IPS-15b (cell line): ENCODE data around the gene DECR2.

Experiments used
- H3K27me3 ChIP-seq: one replicate; pipeline ENCODE4 v1.6.1; 2013; ENCODE audit warnings: low read length; ENCODE audit not compliant: control insufficient read depth, insufficient read depth
- H3K36me3 ChIP-seq: one replicate; pipeline ENCODE4 v1.6.1; 2013; ENCODE audit warnings: low read length; ENCODE audit not compliant: control insufficient read depth, insufficient read depth
- H3K4me1 ChIP-seq: one replicate; pipeline ENCODE4 v1.6.1; 2013; ENCODE audit warnings: mild to moderate bottlenecking, low read length; ENCODE audit not compliant: control insufficient read depth, insufficient read depth
- H3K4me3 ChIP-seq: one replicate; pipeline ENCODE4 v1.5.1; 2013; ENCODE audit warnings: low read depth, low read length
- H3K9ac ChIP-seq: one replicate; pipeline ENCODE4 v1.6.1; 2013; ENCODE audit warnings: low read depth, mild to moderate bottlenecking, low read length
- H3K9me3 ChIP-seq: one replicate; pipeline ENCODE4 v1.6.1; 2013; ENCODE audit warnings: mild to moderate bottlenecking, low read length; ENCODE audit not compliant: control insufficient read depth, insufficient read depth

Gene DECR2

DNA sequence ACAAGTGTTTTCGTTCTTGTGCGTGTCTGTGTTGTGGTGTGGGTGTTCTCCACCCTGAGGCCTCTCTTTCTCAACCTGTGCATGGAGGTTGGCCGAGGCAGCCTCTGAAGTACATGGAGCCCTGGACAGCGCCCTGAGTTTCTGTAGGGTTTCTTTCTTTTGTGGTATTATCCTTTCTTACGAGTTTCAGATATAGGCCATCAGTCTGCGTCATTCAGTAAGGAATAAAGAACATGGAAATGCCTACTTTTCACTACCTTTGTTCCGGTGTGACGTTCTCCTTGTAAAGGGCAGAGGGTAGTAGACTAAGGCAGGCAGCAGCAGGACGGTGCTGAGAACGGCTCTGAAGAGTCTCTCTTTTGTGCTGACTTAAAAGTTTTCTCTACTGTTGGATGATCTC lies 42.3 kb downstream of the DECR2 start:
- Histone ChIP-seq H3K27me3 (no peaks in the 10 kb centered on the region), H3K9ac (no peak overlapping the region), H3K4me1 (no peaks in the 10 kb centered on the region), H3K9me3 (no peaks in the 10 kb centered on the region), H3K36me3 (no peaks in the 10 kb centered on the region), H3K4me3 (no peak overlapping the region)

DNA sequence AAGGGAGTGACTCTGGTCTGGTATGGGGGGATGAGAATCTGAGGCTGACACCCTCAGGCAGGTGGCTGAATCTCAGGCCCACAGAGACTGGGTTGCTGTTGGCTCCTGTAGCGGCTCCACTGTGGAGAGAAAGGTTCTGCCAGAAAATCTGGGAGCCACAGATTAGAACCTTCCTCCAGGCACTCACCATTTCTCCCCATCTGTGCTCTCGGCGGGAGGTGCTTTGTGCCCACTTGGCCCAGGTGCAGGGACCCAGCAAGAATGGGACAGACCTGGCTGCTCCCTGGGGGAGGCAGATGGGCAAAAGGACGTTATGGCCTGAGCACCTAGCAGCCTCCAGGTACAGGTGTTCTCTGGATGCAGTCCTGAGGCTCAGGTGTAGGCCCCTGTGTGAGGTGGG lies 43.9 kb downstream of the DECR2 start:
- no peak overlapping the region for H3K9ac ChIP-seq
- H3K4me1 ChIP-seq = no peaks in the 10 kb centered on the region
- no peaks in the 10 kb centered on the region for H3K27me3 ChIP-seq
- no peak overlapping the region for H3K4me3 ChIP-seq
- H3K36me3 ChIP-seq = no peaks in the 10 kb centered on the region
- no peaks in the 10 kb centered on the region for H3K9me3 ChIP-seq

DNA sequence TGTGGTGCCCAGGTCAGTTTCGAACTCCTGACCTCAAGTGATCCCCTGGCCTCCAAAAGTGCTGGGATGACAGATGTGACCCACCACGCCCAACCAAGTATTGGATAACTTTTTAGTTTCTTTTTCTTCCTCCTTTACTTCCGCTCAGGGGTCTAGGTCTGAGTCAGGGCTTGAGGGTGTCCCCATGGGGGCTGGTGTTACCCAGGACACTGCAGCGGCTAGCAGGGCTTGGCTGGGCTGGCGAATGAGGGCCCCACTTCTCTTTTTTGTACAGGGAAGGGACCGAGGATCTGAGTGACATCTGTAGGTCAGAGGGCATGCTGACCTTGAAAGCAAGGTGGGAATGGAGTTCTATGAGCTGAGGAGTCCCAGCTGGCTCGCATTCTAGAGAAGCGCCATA lies 48.7 kb downstream of the DECR2 start:
- no peaks in the 10 kb centered on the region for H3K36me3 ChIP-seq
- H3K4me3 ChIP-seq = no peak overlapping the region
- H3K9ac ChIP-seq = no peak overlapping the region
- H3K9me3 ChIP-seq = no peaks in the 10 kb centered on the region
- H3K4me1 ChIP-seq = no peaks in the 10 kb centered on the region
- H3K27me3 ChIP-seq = no peaks in the 10 kb centered on the region

DNA sequence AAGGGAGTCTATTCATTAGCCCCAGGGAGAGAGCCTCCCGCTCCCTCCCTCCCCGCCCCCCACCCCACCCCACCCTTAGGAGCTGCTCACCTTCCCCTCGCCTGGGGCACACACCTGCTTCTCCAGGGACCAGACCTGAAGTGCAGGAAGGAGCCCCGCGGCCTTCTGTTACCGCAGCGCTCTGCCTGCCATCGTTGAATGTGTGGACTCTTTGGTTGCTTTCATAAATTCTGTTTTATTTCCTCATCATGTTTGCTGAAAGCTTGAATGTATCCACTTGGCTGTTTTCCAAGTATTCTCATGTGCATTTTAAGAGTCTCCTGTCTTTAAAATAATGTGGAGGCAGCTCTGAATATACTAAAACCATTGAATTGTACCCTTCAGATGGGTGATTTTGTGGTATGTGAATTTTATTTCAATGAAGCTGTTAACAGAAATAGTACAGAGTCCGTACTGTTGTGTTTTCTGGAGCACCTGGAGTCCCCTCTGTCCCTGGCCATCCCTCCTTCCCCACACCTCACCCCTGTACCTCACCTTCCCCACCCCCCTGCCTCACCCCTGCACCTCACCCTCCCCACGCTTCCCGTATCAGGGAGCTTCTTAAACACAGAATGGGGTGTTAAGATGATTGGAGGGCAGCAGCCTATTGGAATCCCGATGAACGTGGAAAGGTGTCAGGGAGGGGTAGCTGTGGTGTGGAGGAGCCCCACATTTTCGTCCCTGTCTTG lies 49.3 kb downstream of the DECR2 start:
- Histone ChIP-seq H3K9me3 (no peaks in the 10 kb centered on the region), H3K4me3 (no peak overlapping the region), H3K36me3 (no peaks in the 10 kb centered on the region), H3K27me3 (no peaks in the 10 kb centered on the region), H3K9ac (peak overlapping the region; percentile 32), H3K4me1 (no peaks in the 10 kb centered on the region)

DNA sequence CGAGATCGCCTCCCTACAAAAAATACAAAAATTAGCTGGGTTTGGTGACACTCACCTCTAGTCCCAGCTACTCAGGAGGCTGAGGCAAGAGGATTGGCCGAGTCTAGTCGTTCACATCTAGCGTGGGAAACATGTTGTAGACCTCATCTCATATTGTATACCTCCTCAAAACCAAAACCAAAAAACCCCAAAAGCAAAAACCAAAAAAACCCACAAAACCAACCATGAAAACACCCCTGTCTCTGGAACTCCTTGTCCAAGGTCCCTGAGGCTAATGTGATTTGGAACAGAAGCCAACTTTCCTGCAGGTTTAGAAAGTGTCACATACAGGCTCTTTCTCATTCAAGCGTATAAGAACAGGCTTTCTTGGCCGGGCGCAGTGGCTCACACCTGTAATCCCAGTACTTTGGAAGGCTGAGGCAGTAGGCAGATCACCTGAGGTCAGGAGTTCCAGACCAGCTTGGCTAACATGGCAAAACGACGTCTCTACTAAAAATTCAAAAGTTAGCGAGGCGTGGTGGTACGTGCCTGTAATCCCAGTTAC lies 52.8 kb downstream of the DECR2 start:
- H3K4me3 ChIP-seq = no peak overlapping the region
- H3K4me1 ChIP-seq = no peaks in the 10 kb centered on the region
- H3K27me3 ChIP-seq = no peaks in the 10 kb centered on the region
- no peak overlapping the region for H3K9ac ChIP-seq
- H3K36me3 ChIP-seq = no peaks in the 10 kb centered on the region
- no peaks in the 10 kb centered on the region for H3K9me3 ChIP-seq

DNA sequence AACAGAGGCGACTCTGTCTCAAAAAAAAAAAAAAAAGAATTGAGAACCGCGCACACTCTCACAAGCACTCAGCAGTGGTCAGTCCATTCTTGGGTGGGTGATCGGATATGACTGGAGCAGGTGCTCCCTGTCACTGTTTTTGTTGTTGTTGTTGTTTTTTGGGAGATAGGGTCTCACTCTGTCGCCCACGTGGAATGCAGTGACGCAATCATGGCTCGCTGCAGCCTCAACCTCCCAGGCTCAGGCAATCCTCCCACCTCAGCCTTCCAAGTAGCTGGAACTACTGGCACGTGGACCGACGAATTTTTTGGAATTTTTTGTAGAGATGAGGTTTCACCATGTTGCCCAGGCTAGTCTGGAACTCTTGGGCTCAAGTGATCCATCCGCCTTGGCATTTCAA lies 53.8 kb downstream of the DECR2 start:
- H3K9me3 ChIP-seq = no peaks in the 10 kb centered on the region
- no peak overlapping the region for H3K4me3 ChIP-seq
- no peaks in the 10 kb centered on the region for H3K4me1 ChIP-seq
- no peaks in the 10 kb centered on the region for H3K27me3 ChIP-seq
- H3K36me3 ChIP-seq = no peaks in the 10 kb centered on the region
- no peak overlapping the region for H3K9ac ChIP-seq

DNA sequence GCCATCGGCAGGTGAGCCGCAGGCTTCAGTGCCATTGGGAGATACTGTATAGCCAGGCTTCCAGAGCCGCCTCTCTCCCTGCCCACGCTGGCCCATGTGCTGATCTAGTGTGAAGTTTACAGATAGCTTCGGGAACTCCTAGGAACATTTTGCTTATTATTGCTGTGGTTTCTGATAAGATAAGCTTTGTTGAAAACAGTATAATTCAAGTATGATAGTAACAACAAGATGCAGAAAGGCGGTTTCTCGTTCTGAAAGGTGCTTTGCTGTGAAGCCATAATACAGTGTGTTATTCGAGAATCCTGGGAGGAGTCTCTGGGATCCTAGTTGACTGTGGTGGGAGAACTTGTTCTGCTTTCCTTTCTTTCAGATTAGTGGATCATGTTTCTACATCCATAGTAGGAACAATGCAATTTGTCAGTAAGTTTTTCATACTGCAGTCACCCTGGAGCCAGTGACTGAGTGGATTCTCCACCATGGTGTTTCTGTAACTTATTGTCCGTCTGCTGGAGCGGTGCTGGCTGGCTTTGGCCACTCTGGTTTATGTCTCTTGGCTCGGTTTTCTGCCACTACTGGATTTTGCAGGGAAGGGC lies 55.3 kb downstream of the DECR2 start:
- no peak overlapping the region for H3K9ac ChIP-seq
- H3K4me3 ChIP-seq = no peak overlapping the region

DNA sequence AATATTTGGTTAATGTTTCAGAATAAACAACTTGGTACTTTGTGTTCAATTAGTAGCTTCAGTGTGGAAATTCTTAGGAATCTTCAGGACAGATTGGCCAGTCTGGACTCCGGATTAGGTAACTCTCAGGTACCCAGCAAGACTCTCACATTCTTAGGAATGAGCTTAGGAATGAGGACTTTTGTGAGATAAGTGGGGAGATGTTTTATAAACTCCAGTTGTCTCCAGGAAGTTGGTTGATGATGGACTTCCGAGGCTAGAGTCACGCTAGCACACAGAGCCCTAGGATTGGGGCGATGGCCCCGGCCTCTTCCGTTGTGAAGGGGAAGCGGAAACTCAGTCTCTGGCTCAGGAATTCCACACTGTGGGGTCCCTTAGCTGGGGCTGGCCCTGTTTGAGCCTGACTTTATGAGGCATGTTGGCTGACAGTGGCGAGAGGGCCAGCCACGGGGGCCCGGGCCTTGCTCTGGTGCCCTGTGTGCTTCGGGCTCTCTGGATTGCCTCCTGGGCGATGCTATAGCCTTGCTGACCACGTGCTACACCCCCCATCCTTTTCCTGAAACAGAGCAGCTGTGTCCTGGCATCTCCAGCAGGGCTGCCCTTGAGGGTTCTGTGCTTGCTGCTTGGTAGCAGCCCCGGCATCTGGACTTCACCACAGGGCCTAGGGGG lies 56.2 kb downstream of the DECR2 start:
- Histone ChIP-seq H3K9ac (no peak overlapping the region), H3K4me1 (no peaks in the 10 kb centered on the region), H3K4me3 (no peak overlapping the region), H3K27me3 (no peaks in the 10 kb centered on the region), H3K36me3 (no peaks in the 10 kb centered on the region), H3K9me3 (no peaks in the 10 kb centered on the region)

More for the DNA sequence above, 55.3 kb downstream of the DECR2 start:
- H3K27me3 ChIP-seq = no peaks in the 10 kb centered on the region
- H3K36me3 ChIP-seq = no peaks in the 10 kb centered on the region
- no peaks in the 10 kb centered on the region for H3K4me1 ChIP-seq
- no peaks in the 10 kb centered on the region for H3K9me3 ChIP-seq

DNA sequence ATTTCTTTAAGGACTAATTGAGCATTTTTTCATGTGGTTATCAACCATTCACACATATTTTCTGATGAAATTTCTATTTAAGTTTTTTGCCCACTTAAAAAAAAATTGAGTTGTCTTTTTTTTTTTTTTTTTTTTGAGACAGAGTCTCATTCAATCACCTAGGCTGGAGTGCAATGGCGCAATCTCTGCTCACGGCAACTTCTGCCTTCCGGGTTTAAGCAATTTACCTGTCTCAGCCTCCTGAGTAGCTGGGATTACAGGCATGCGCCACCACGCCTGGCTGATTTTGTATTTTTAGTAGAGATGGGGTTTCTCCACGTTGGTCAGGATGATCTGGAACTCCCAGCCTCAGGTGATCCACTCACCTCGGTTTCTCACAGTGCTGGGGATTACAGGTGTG lies 58.1 kb downstream of the DECR2 start:
- H3K9ac ChIP-seq = no peak overlapping the region
- H3K9me3 ChIP-seq = no peaks in the 10 kb centered on the region
- H3K36me3 ChIP-seq = no peaks in the 10 kb centered on the region
- no peaks in the 10 kb centered on the region for H3K27me3 ChIP-seq
- H3K4me3 ChIP-seq = no peak overlapping the region
- no peaks in the 10 kb centered on the region for H3K4me1 ChIP-seq

DNA sequence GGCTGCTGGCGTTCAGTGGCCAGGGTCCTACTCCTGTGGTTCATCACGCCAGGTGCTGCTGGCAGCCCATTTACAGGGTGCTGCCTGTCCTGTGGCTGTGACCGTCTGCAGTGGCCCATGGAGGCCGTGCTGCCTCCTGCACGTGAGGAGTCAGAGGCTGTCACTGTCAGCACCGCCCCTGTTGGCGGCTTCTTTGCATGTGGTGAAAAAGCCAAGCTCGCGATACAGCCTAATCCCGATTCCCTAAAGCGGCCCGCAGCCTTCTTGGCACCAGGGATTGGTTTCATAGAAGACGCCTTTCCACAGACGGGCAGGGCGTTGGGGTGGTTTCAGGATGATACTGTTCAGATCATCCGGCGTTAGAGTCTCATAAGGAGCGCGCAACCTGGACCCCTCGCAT lies 59.1 kb downstream of the DECR2 start:
- Histone ChIP-seq H3K36me3 (no peaks in the 10 kb centered on the region), H3K27me3 (no peaks in the 10 kb centered on the region)

More for the DNA sequence above, 59.1 kb downstream of the DECR2 start:
- no peak overlapping the region for H3K4me3 ChIP-seq
- H3K9me3 ChIP-seq = no peaks in the 10 kb centered on the region
- H3K9ac ChIP-seq = no peak overlapping the region
- H3K4me1 ChIP-seq = no peaks in the 10 kb centered on the region
